ENCODE results near the gene ATG10.

The ATG10 gene

GRCh38 chr5:82225525-82226172 is 253.8 kb downstream of the ATG10 start:
- no peaks in the 10 kb centered on the region for H3K36me3 ChIP-seq (ENCODE audit: control insufficient read depth in 5 of 5, insufficient read depth in 5 of 5, low read length in 5 of 5)
- H3K27ac ChIP-seq (ENCODE audit: low read depth, low read length) = no peak overlapping the region
- no peak overlapping the region for H3K9ac ChIP-seq (ENCODE audit: low read length in 5 of 5)
- H3K4me3 ChIP-seq (ENCODE audit: low read depth in 1 of 5, low read length in 5 of 5) = no peak overlapping the region
- H3K27me3 ChIP-seq (ENCODE audit: control insufficient read depth in 5 of 5, insufficient read depth in 4 of 5, low read length in 5 of 5) = no peaks in the 10 kb centered on the region
- H3K4me1 ChIP-seq (ENCODE audit: control insufficient read depth in 5 of 5, insufficient read depth in 5 of 5, low read length in 5 of 5) = peaks cover 0 to 3% (median 0%) of the 10 kb centered on the region in 5 donors
- H3K9me3 ChIP-seq (ENCODE audit: control insufficient read depth in 5 of 5, low read length in 5 of 5) = no peaks in the 10 kb centered on the region

- no peak overlapping the region for H3K4me3 ChIP-seq (ENCODE audit: low read depth in 1 of 5, low read length in 5 of 5)
- no peaks in the 10 kb centered on the region for H3K27me3 ChIP-seq (ENCODE audit: control insufficient read depth in 5 of 5, insufficient read depth in 4 of 5, low read length in 5 of 5)
- H3K27ac ChIP-seq (ENCODE audit: low read depth, low read length) = no peak overlapping the region
- H3K36me3 ChIP-seq (ENCODE audit: control insufficient read depth in 5 of 5, insufficient read depth in 5 of 5, low read length in 5 of 5) = no peaks in the 10 kb centered on the region
- H3K4me1 ChIP-seq (ENCODE audit: control insufficient read depth in 5 of 5, insufficient read depth in 5 of 5, low read length in 5 of 5) = no peaks in the 10 kb centered on the region
- no peaks in the 10 kb centered on the region for H3K9me3 ChIP-seq (ENCODE audit: control insufficient read depth in 5 of 5, low read length in 5 of 5)
- no peak overlapping the region for H3K9ac ChIP-seq (ENCODE audit: low read length in 5 of 5)
These were observed 263.1 kb downstream of the ATG10 start for GRCh38 chr5:82234885-82235284.

- no peak overlapping the region for H3K9ac ChIP-seq (ENCODE audit: low read length in 5 of 5)
These were observed 272.3 kb downstream of the ATG10 start for GRCh38 chr5:82244151-82244550.

GRCh38 chr5:82244854-82245635 is 273.2 kb downstream of the ATG10 start:
- H3K9ac ChIP-seq (ENCODE audit: low read length in 5 of 5) = no peak overlapping the region
- no peaks in the 10 kb centered on the region for H3K4me1 ChIP-seq (ENCODE audit: control insufficient read depth in 5 of 5, insufficient read depth in 5 of 5, low read length in 5 of 5)
- no peaks in the 10 kb centered on the region for H3K36me3 ChIP-seq (ENCODE audit: control insufficient read depth in 5 of 5, insufficient read depth in 5 of 5, low read length in 5 of 5)
- peaks cover 0 to 12% (median 5%) of the 10 kb centered on the region in 5 donors for H3K9me3 ChIP-seq (ENCODE audit: control insufficient read depth in 5 of 5, low read length in 5 of 5)
- no peak overlapping the region for H3K27ac ChIP-seq (ENCODE audit: low read depth, low read length)
- no peak overlapping the region for H3K4me3 ChIP-seq (ENCODE audit: low read depth in 1 of 5, low read length in 5 of 5)
- no peaks in the 10 kb centered on the region for H3K27me3 ChIP-seq (ENCODE audit: control insufficient read depth in 5 of 5, insufficient read depth in 4 of 5, low read length in 5 of 5)

More at GRCh38 chr5:82244151-82244550, 272.3 kb downstream of the ATG10 start:
- H3K27ac ChIP-seq (ENCODE audit: low read depth, low read length) = no peak overlapping the region
- no peaks in the 10 kb centered on the region for H3K36me3 ChIP-seq (ENCODE audit: control insufficient read depth in 5 of 5, insufficient read depth in 5 of 5, low read length in 5 of 5)
- peaks cover 0 to 12% (median 5%) of the 10 kb centered on the region in 5 donors for H3K9me3 ChIP-seq (ENCODE audit: control insufficient read depth in 5 of 5, low read length in 5 of 5)
- H3K4me1 ChIP-seq (ENCODE audit: control insufficient read depth in 5 of 5, insufficient read depth in 5 of 5, low read length in 5 of 5) = no peaks in the 10 kb centered on the region
- H3K27me3 ChIP-seq (ENCODE audit: control insufficient read depth in 5 of 5, insufficient read depth in 4 of 5, low read length in 5 of 5) = no peaks in the 10 kb centered on the region
- H3K4me3 ChIP-seq (ENCODE audit: low read depth in 1 of 5, low read length in 5 of 5) = no peak overlapping the region

GRCh38 chr5:82246960-82247574 is 275.2 kb downstream of the ATG10 start:
- H3K36me3 ChIP-seq (ENCODE audit: control insufficient read depth in 5 of 5, insufficient read depth in 5 of 5, low read length in 5 of 5) = no peaks in the 10 kb centered on the region
- H3K27me3 ChIP-seq (ENCODE audit: control insufficient read depth in 5 of 5, insufficient read depth in 4 of 5, low read length in 5 of 5) = no peaks in the 10 kb centered on the region
- peaks cover 0 to 12% (median 5%) of the 10 kb centered on the region in 5 donors for H3K9me3 ChIP-seq (ENCODE audit: control insufficient read depth in 5 of 5, low read length in 5 of 5)
- no peak overlapping the region for H3K9ac ChIP-seq (ENCODE audit: low read length in 5 of 5)
- H3K27ac ChIP-seq (ENCODE audit: low read depth, low read length) = no peak overlapping the region
- no peaks in the 10 kb centered on the region for H3K4me1 ChIP-seq (ENCODE audit: control insufficient read depth in 5 of 5, insufficient read depth in 5 of 5, low read length in 5 of 5)
- H3K4me3 ChIP-seq (ENCODE audit: low read depth in 1 of 5, low read length in 5 of 5) = no peak overlapping the region

- Histone ChIP-seq H3K27ac (ENCODE audit: low read depth, low read length) (no peak overlapping the region), H3K27me3 (ENCODE audit: control insufficient read depth in 5 of 5, insufficient read depth in 4 of 5, low read length in 5 of 5) (no peaks in the 10 kb centered on the region), H3K36me3 (ENCODE audit: control insufficient read depth in 5 of 5, insufficient read depth in 5 of 5, low read length in 5 of 5) (peaks cover 0 to 6% (median 0%) of the 10 kb centered on the region in 5 donors), H3K9ac (ENCODE audit: low read length in 5 of 5) (no peak overlapping the region), H3K9me3 (ENCODE audit: control insufficient read depth in 5 of 5, low read length in 5 of 5) (peaks cover 0 to 3% (median 0%) of the 10 kb centered on the region in 5 donors), H3K4me1 (ENCODE audit: control insufficient read depth in 5 of 5, insufficient read depth in 5 of 5, low read length in 5 of 5) (peaks cover 0 to 7% (median 0%) of the 10 kb centered on the region in 5 donors), H3K4me3 (ENCODE audit: low read depth in 1 of 5, low read length in 5 of 5) (no peak overlapping the region)
These were observed 280.9 kb downstream of the ATG10 start for GRCh38 chr5:82252744-82253143.

- no peak overlapping the region for H3K4me3 ChIP-seq (ENCODE audit: low read depth in 1 of 5, low read length in 5 of 5)
- H3K9me3 ChIP-seq (ENCODE audit: control insufficient read depth in 5 of 5, low read length in 5 of 5) = no peaks in the 10 kb centered on the region
- H3K27ac ChIP-seq (ENCODE audit: low read depth, low read length) = no peak overlapping the region
- no peaks in the 10 kb centered on the region for H3K27me3 ChIP-seq (ENCODE audit: control insufficient read depth in 5 of 5, insufficient read depth in 4 of 5, low read length in 5 of 5)
- H3K4me1 ChIP-seq (ENCODE audit: control insufficient read depth in 5 of 5, insufficient read depth in 5 of 5, low read length in 5 of 5) = peaks cover 0 to 19% (median 2%) of the 10 kb centered on the region in 5 donors
- H3K9ac ChIP-seq (ENCODE audit: low read length in 5 of 5) = no peak overlapping the region
- H3K36me3 ChIP-seq (ENCODE audit: control insufficient read depth in 5 of 5, insufficient read depth in 5 of 5, low read length in 5 of 5) = peaks cover 0 to 6% (median 0%) of the 10 kb centered on the region in 5 donors
These were observed 284.0 kb downstream of the ATG10 start for GRCh38 chr5:82255844-82256243.

GRCh38 chr5:82257247-82257646 is 285.4 kb downstream of the ATG10 start:
- Histone ChIP-seq H3K9ac (ENCODE audit: low read length in 5 of 5) (no peak overlapping the region), H3K27me3 (ENCODE audit: control insufficient read depth in 5 of 5, insufficient read depth in 4 of 5, low read length in 5 of 5) (no peaks in the 10 kb centered on the region), H3K4me3 (ENCODE audit: low read depth in 1 of 5, low read length in 5 of 5) (no peak overlapping the region), H3K4me1 (ENCODE audit: control insufficient read depth in 5 of 5, insufficient read depth in 5 of 5, low read length in 5 of 5) (peaks cover 0 to 19% (median 2%) of the 10 kb centered on the region in 5 donors), H3K27ac (ENCODE audit: low read depth, low read length) (no peak overlapping the region), H3K36me3 (ENCODE audit: control insufficient read depth in 5 of 5, insufficient read depth in 5 of 5, low read length in 5 of 5) (peaks cover 0 to 6% (median 0%) of the 10 kb centered on the region in 5 donors), H3K9me3 (ENCODE audit: control insufficient read depth in 5 of 5, low read length in 5 of 5) (no peaks in the 10 kb centered on the region)

- Histone ChIP-seq H3K36me3 (ENCODE audit: control insufficient read depth in 5 of 5, insufficient read depth in 5 of 5, low read length in 5 of 5) (peaks cover 0 to 6% (median 0%) of the 10 kb centered on the region in 5 donors), H3K27ac (ENCODE audit: low read depth, low read length) (no peak overlapping the region)
These were observed 285.9 kb downstream of the ATG10 start for GRCh38 chr5:82257729-82258128.

More at GRCh38 chr5:82257729-82258128, 285.9 kb downstream of the ATG10 start:
- Histone ChIP-seq H3K9ac (ENCODE audit: low read length in 5 of 5) (no peak overlapping the region), H3K4me1 (ENCODE audit: control insufficient read depth in 5 of 5, insufficient read depth in 5 of 5, low read length in 5 of 5) (peaks cover 0 to 19% (median 2%) of the 10 kb centered on the region in 5 donors), H3K4me3 (ENCODE audit: low read depth in 1 of 5, low read length in 5 of 5) (no peak overlapping the region), H3K27me3 (ENCODE audit: control insufficient read depth in 5 of 5, insufficient read depth in 4 of 5, low read length in 5 of 5) (no peaks in the 10 kb centered on the region), H3K9me3 (ENCODE audit: control insufficient read depth in 5 of 5, low read length in 5 of 5) (no peaks in the 10 kb centered on the region)
